Transverse colon (tissue), 4 donors: ENCODE data around the gene DHRS13. TPM values are rescaled to one million over a fixed set of nuclear protein-coding genes. Genes with fewer than 3 reads are reported as not detected.

Experiments
- DNase-seq: peaks from one replicate; pipeline ENCODE4 v3.0.0-alpha.2; 2019
- H3K27ac ChIP-seq, 4 donors: fragments of 200-600 bp; sonication (generic); 2 replicates each; pipeline ENCODE4 v1.5.1; 2016 to 2018; ENCODE audit warnings: inconsistent platforms in 4 of 4
- H3K27me3 ChIP-seq: fragments of 200-600 bp; sonication (generic); 2 replicates; pipeline ENCODE4 v1.5.1; 2017; ENCODE audit warnings: inconsistent platforms
- H3K36me3 ChIP-seq, 4 donors: fragments of 200-600 bp; sonication (generic); 2 replicates each; pipeline ENCODE4 v1.5.1; 2017 to 2019; ENCODE audit warnings: inconsistent platforms in 4 of 4
- H3K4me1 ChIP-seq, 4 donors: fragments of 200-600 bp; sonication (generic); 2 replicates each; pipeline ENCODE4 v1.5.1; 2017 to 2020; ENCODE audit warnings: inconsistent platforms in 4 of 4
- H3K4me3 ChIP-seq, 4 donors: fragments of 200-600 bp; sonication (generic); 1 replicate in 1 of 4; 2 replicates in 3 of 4; pipeline versions ENCODE4 v1.5.1 to v1.6.1; 2017 to 2019; ENCODE audit warnings: inconsistent platforms in 4 of 4
- H3K9me3 ChIP-seq, 2 donors: fragments of 200-600 bp; sonication (generic); 2 replicates each; pipeline ENCODE4 v1.5.1; 2017 to 2019; ENCODE audit warnings: inconsistent platforms in 2 of 2
- CTCF ChIP-seq, 5 experiments: fragments of 200-600 bp in 3 of 5; fragments of 450-650 bp in 2 of 5; sonication (generic) in 3 of 5; IDR thresholded peaks; 1 replicate in 2 of 5; 2 replicates in 3 of 5; pipeline ENCODE4 v1.5.1; 2016 to 2017; ENCODE audit warnings: antibody characterized with exemption in 5 of 5, inconsistent platforms in 3 of 5, mild to moderate bottlenecking in 2 of 5, moderate library complexity in 1 of 5
- EP300 ChIP-seq: sonication (generic); formaldehyde crosslinking; IDR thresholded peaks from one replicate; pipeline ENCODE4 v1.6.1; 2017; ENCODE audit warnings: antibody characterized with exemption, low read depth
- POLR2A ChIP-seq: fragments of 450-650 bp; IDR thresholded peaks from one replicate; pipeline ENCODE4 v1.6.1; 2016; ENCODE audit warnings: antibody characterized with exemption, mild to moderate bottlenecking, moderate library complexity
- POLR2AphosphoS5 ChIP-seq, 3 donors: sonication (generic); formaldehyde crosslinking; IDR thresholded peaks; one replicate each; pipeline ENCODE4 v1.6.1; 2016; ENCODE audit warnings: antibody characterized with exemption in 3 of 3
- WGBS, 2 donors: methylation state at CpG; one replicate each; pipeline ENCODE4 v1.1.5; 2018; ENCODE audit warnings: low coverage in 1 of 2; 5-methylcytosine and 5-hydroxymethylcytosine counted together
- in situ Hi-C, 4 donors: fragments of 200-750 bp; cut with MboI; loops; one replicate each; pipeline versions ENCODE4 v1.15.0 to v1.15.1; 2017; ENCODE audit warnings: low sequenced_read_pairs in 3 of 4, low pct_ligation_motif_present in 1 of 4, low pct_unique_long_range_greater_than_20kb in 1 of 4
- intact Hi-C: fragments of 100-400 bp; cut with DNase I; formaldehyde crosslinking; loops from one replicate; pipeline ENCODE4 v1.15.1; 2023; ENCODE audit warnings: low total_unique reads
- total RNA-seq, 4 donors: library from RNA; depleted of rRNA; stranded (reverse); fragments of >200 nt; gene quantifications; one replicate each; pipeline ENCODE4 v1.1.0, GENCODE V29; 2016

The DHRS13 gene
- total RNA-seq, 4 donors from 2014 or later = 2.2 to 6.5 (median 6.0) TPM

GRCh38 chr17:28863953-28864352 lies 38.9 kb downstream of the DHRS13 start:
- Histone ChIP-seq H3K27ac (no peak overlapping the region), H3K4me1 (peaks cover 4 to 20% (median 9%) of the 10 kb centered on the region in 4 donors), H3K36me3 (peaks cover 0 to 10% (median 3%) of the 10 kb centered on the region in 4 donors), H3K9me3 (no peaks in the 10 kb centered on the region), H3K4me3 (no peak overlapping the region), H3K27me3 (no peaks in the 10 kb centered on the region)
- in situ Hi-C loops (no loop called here), intact Hi-C loops (no loop called here)
- no peak for DNase-seq
- 95 to 100% methylated on average over 1 of the region's 1 CpG for WGBS, 2 donors
- no peak for TF ChIP-seq POLR2AphosphoS5 (IDR thresholded peaks at IDR 0.05)
- no peak for TF ChIP-seq EP300
- no peak for TF ChIP-seq CTCF (IDR thresholded peaks at IDR 0.05)
- no peak for TF ChIP-seq POLR2A

GRCh38 chr17:28862561-28862960 lies 40.3 kb downstream of the DHRS13 start:
- no peak overlapping the region for H3K27ac ChIP-seq
- no peaks in the 10 kb centered on the region for H3K9me3 ChIP-seq
- H3K4me1 ChIP-seq = peaks cover 4 to 20% (median 9%) of the 10 kb centered on the region in 4 donors
- H3K4me3 ChIP-seq = no peak overlapping the region
- in situ Hi-C loops (no loop called here), intact Hi-C loops (no loop called here)
- TF ChIP-seq POLR2A = no peak
- TF ChIP-seq CTCF (IDR thresholded peaks at IDR 0.05) = no peak
- no peak for TF ChIP-seq EP300
- no peak for TF ChIP-seq POLR2AphosphoS5 (IDR thresholded peaks at IDR 0.05)
- WGBS, 2 donors = 88% methylated on average over 3 of the region's 3 CpGs; no CpG with 5 or more reads in 1 of the 2 donors
- H3K27me3 ChIP-seq = no peaks in the 10 kb centered on the region
- no peak for DNase-seq
- peaks cover 0 to 19% (median 9%) of the 10 kb centered on the region in 4 donors for H3K36me3 ChIP-seq

- intact Hi-C loops = no loop called here
- H3K4me1 ChIP-seq = peaks cover 4 to 20% (median 9%) of the 10 kb centered on the region in 4 donors
- no peak for TF ChIP-seq CTCF (IDR thresholded peaks at IDR 0.05)
- no peak for TF ChIP-seq POLR2A
- no peak for TF ChIP-seq POLR2AphosphoS5 (IDR thresholded peaks at IDR 0.05)
- TF ChIP-seq EP300 = no peak
- in situ Hi-C loops = no loop called here
- H3K9me3 ChIP-seq = no peaks in the 10 kb centered on the region
- no peak overlapping the region for H3K4me3 ChIP-seq
- peak; percentile 21 for DNase-seq
- H3K27ac ChIP-seq = no peak overlapping the region
- H3K36me3 ChIP-seq = peaks cover 0 to 19% (median 9%) of the 10 kb centered on the region in 4 donors
- WGBS, 2 donors = 68 to 76% methylated on average over 2 to 8 of the region's 8 CpGs
- no peaks in the 10 kb centered on the region for H3K27me3 ChIP-seq
Measured at GRCh38 chr17:28861393-28862203, 41.3 kb downstream of the DHRS13 start.

- intact Hi-C loops = no loop called here
- Histone ChIP-seq H3K9me3 (no peaks in the 10 kb centered on the region), H3K4me3 (no peak overlapping the region), H3K36me3 (peaks cover 0 to 19% (median 9%) of the 10 kb centered on the region in 4 donors), H3K27ac (no peak overlapping the region), H3K27me3 (no peaks in the 10 kb centered on the region), H3K4me1 (peaks cover 8 to 19% (median 12%) of the 10 kb centered on the region in 4 donors)
- no peak for DNase-seq
- in situ Hi-C loops = no loop called here
- WGBS, 2 donors = 91 to 100% methylated on average over 3 to 4 of the region's 4 CpGs
- TF ChIP-seq POLR2AphosphoS5 (IDR thresholded peaks at IDR 0.05) = no peak
- no peak for TF ChIP-seq CTCF (IDR thresholded peaks at IDR 0.05)
- no peak for TF ChIP-seq EP300
- TF ChIP-seq POLR2A = no peak
Measured at GRCh38 chr17:28860363-28860808, 42.5 kb downstream of the DHRS13 start.
